Calu3 (cell line): ENCODE data around the gene FXYD6. TPM values are rescaled to one million over a fixed set of nuclear protein-coding genes. Genes with fewer than 3 reads are reported as not detected.

Experiments used
- BruUV-seq: library from RNA; stranded (reverse); fragments of 400-500 nt; replicated peaks from 2 replicates; lab custom pipeline; 2021; lab: Mats Ljungman, UMichigan
- CTCF ChIA-PET: fragments of 300-600 bp; sonication (Branson Sonifier 250); formaldehyde crosslinking; loops from one replicate; lab custom pipeline; 2022; ENCODE audit warnings: antibody characterized with exemption; lab: Charles Lee
- DNase-seq: peaks from one replicate; pipeline ENCODE4 v3.0.0; 2022
- H3K27ac Mint-ChIP-seq: one replicate; pipeline ENCODE4 v1.8.0; 2022; ENCODE audit warnings: mixed read lengths; ENCODE audit not compliant: unreplicated experiment
- H3K27me3 Mint-ChIP-seq: one replicate; pipeline ENCODE4 v1.8.0; 2022; ENCODE audit warnings: mixed read lengths; ENCODE audit not compliant: unreplicated experiment
- H3K36me3 Mint-ChIP-seq: one replicate; pipeline ENCODE4 v1.8.0; 2022; ENCODE audit warnings: mild to moderate bottlenecking, moderate library complexity, mixed read lengths; ENCODE audit not compliant: insufficient read depth, unreplicated experiment
- H3K4me1 Mint-ChIP-seq: one replicate; pipeline ENCODE4 v1.8.0; 2022; ENCODE audit warnings: mild to moderate bottlenecking, low read depth, mixed read lengths; ENCODE audit not compliant: unreplicated experiment
- H3K4me3 Mint-ChIP-seq: one replicate; pipeline ENCODE4 v1.8.0; 2022; ENCODE audit warnings: mild to moderate bottlenecking, low read depth, moderate library complexity, mixed read lengths; ENCODE audit not compliant: unreplicated experiment
- H3K9me3 Mint-ChIP-seq: one replicate; pipeline ENCODE4 v1.8.0; 2022; ENCODE audit warnings: low read depth, mixed read lengths; ENCODE audit not compliant: unreplicated experiment
- intact Hi-C: fragments of 100-400 bp; cut with micrococcal nuclease; formaldehyde crosslinking; loops from one replicate; pipeline ENCODE4 v1.10.0; 2022; ENCODE audit not compliant: unreplicated experiment
- total RNA-seq: library from RNA; stranded (reverse); gene quantifications from 2 replicates; pipeline ENCODE4 v1.2.3, GENCODE V29; 2022
- TF ChIP-seq, protein P1 (sequence below): fragments of 200-600 bp; IDR thresholded peaks from one replicate; pipeline ENCODE4 v1.8.0; 2022; ENCODE audit warnings: antibody characterized with exemption; ENCODE audit not compliant: unreplicated experiment

FXYD6 gene
- total RNA-seq, 1 experiment from 2014 or later: 0.61 TPM

- TF ChIP-seq, protein P1, sequence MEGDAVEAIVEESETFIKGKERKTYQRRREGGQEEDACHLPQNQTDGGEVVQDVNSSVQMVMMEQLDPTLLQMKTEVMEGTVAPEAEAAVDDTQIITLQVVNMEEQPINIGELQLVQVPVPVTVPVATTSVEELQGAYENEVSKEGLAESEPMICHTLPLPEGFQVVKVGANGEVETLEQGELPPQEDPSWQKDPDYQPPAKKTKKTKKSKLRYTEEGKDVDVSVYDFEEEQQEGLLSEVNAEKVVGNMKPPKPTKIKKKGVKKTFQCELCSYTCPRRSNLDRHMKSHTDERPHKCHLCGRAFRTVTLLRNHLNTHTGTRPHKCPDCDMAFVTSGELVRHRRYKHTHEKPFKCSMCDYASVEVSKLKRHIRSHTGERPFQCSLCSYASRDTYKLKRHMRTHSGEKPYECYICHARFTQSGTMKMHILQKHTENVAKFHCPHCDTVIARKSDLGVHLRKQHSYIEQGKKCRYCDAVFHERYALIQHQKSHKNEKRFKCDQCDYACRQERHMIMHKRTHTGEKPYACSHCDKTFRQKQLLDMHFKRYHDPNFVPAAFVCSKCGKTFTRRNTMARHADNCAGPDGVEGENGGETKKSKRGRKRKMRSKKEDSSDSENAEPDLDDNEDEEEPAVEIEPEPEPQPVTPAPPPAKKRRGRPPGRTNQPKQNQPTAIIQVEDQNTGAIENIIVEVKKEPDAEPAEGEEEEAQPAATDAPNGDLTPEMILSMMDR: no peak
These were observed 83.5 kb downstream of the FXYD6 start for GRCh38 chr11:117792992-117793391.

DNA sequence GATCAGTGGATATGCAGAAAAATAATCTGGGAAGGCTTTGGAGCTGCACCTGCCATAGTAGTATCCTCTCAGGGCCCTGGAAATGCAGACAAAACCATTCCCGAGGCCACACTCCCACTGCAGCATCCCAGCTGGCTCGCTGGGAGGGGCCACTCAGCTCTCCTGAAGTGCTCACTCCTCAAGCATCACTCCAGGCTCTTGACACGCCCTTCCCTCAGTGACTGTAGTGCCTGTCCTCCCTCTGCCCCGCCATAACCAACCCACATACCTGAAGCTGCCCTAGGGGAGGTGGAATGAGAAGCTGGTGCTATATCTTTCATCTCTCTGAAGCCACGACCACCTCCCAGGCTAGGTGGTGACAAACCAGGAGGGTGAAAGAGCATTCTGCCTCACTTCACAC is 84.2 kb downstream of the FXYD6 start:
- Mint-ChIP-seq H3K27ac (no peak overlapping the region), H3K4me3 (no peak overlapping the region), H3K9me3 (no peaks in the 10 kb centered on the region), H3K4me1 (no peaks in the 10 kb centered on the region), H3K36me3 (no peaks in the 10 kb centered on the region), H3K27me3 (peaks cover 97% of the 10 kb centered on the region)
- TF ChIP-seq, protein P1: no peak
- intact Hi-C loops: no loop called here
- no peak for DNase-seq
- no TSS peak for BruUV-seq
- CTCF ChIA-PET: no interaction called here

More at GRCh38 chr11:117792992-117793391, 83.5 kb downstream of the FXYD6 start:
- Mint-ChIP-seq H3K27me3 (peaks cover 97% of the 10 kb centered on the region), H3K27ac (no peak overlapping the region), H3K36me3 (no peaks in the 10 kb centered on the region), H3K4me1 (no peaks in the 10 kb centered on the region), H3K9me3 (no peaks in the 10 kb centered on the region), H3K4me3 (no peak overlapping the region)
- DNase-seq: no peak
- CTCF ChIA-PET: no interaction called here
- no TSS peak for BruUV-seq
- intact Hi-C loops: no loop called here

GRCh38 chr11:117790279-117790678 is 86.2 kb downstream of the FXYD6 start:
- Mint-ChIP-seq H3K4me3 (no peak overlapping the region), H3K27me3 (peaks cover 100% of the 10 kb centered on the region), H3K9me3 (no peaks in the 10 kb centered on the region), H3K36me3 (no peaks in the 10 kb centered on the region), H3K4me1 (no peaks in the 10 kb centered on the region), H3K27ac (no peak overlapping the region)
- CTCF ChIA-PET: no interaction called here
- intact Hi-C loops: no loop called here
- no peak for DNase-seq
- TF ChIP-seq, protein P1: no peak
- no TSS peak for BruUV-seq

GRCh38 chr11:117789241-117789640 is 87.2 kb downstream of the FXYD6 start:
- Mint-ChIP-seq H3K4me1 (no peaks in the 10 kb centered on the region), H3K9me3 (no peaks in the 10 kb centered on the region), H3K36me3 (no peaks in the 10 kb centered on the region), H3K27me3 (peaks cover 100% of the 10 kb centered on the region), H3K27ac (no peak overlapping the region), H3K4me3 (no peak overlapping the region)
- CTCF ChIA-PET: no interaction called here
- intact Hi-C loops: no loop called here
- BruUV-seq: no TSS peak
- TF ChIP-seq, protein P1: no peak
- no peak for DNase-seq

Other genes with a start within 250 kb of the FXYD6 start
- 0.07 and 0.27 TPM in 2 replicates for gene DSCAML1, start 79.4 kb downstream of the FXYD6 start, total RNA-seq
- 7.9 and 9.0 TPM in 2 replicates for gene FXYD2, start 51.9 kb downstream of the FXYD6 start, total RNA-seq
- gene TMPRSS13, start 52.7 kb upstream of the FXYD6 start, total RNA-seq: 1.4 and 2.3 TPM in 2 replicates
- gene IL10RA, start 109.7 kb upstream of the FXYD6 start, total RNA-seq: 0.05 and 0.76 TPM in 2 replicates
- 99.9 and 132 TPM in 2 replicates for gene TMPRSS4, start 200.4 kb upstream of the FXYD6 start, total RNA-seq
- gene SMIM35, start 210.3 kb upstream of the FXYD6 start, total RNA-seq: not detected in 2 replicates